HEK293 (cell line): ENCODE results near the gene RB1.

Experiments
- KLF16 ChIP-seq: fragments of 450-650 bp; formaldehyde crosslinking; IDR thresholded peaks from 2 replicates; pipeline ENCODE4 v1.5.1; 2017; ENCODE audit warnings: missing biosample characterization, missing genetic modification characterization
- ZNF449 ChIP-seq: fragments of 450-650 bp; formaldehyde crosslinking; IDR thresholded peaks from 2 replicates; pipeline ENCODE4 v1.5.1; 2017; ENCODE audit warnings: missing biosample characterization, mild to moderate bottlenecking, missing genetic modification characterization, moderate library complexity
- ZNF530 ChIP-seq: fragments of 450-650 bp; formaldehyde crosslinking; IDR thresholded peaks from 2 replicates; pipeline ENCODE4 v1.5.1; 2016; ENCODE audit warnings: low read depth, missing biosample characterization, missing genetic modification characterization
- ZNF580 ChIP-seq: fragments of 450-650 bp; formaldehyde crosslinking; IDR thresholded peaks from 2 replicates; pipeline ENCODE4 v1.5.1; 2016; ENCODE audit warnings: missing biosample characterization, missing genetic modification characterization
- ZNF777 ChIP-seq: fragments of 450-650 bp; formaldehyde crosslinking; IDR thresholded peaks from 2 replicates; pipeline ENCODE4 v1.5.1; 2017; ENCODE audit warnings: missing biosample characterization, missing genetic modification characterization, borderline replicate concordance
- ZSCAN16 ChIP-seq: fragments of 450-650 bp; formaldehyde crosslinking; IDR thresholded peaks from 2 replicates; pipeline ENCODE4 v1.5.1; 2016; ENCODE audit warnings: missing biosample characterization, missing genetic modification characterization
- TF ChIP-seq, protein P1 (sequence below): fragments of 450-650 bp; formaldehyde crosslinking; IDR thresholded peaks from 2 replicates; pipeline ENCODE4 v1.5.1; 2016; ENCODE audit warnings: missing biosample characterization, missing genetic modification characterization
- TF ChIP-seq, protein P2 (sequence below): fragments of 450-650 bp; formaldehyde crosslinking; IDR thresholded peaks from 2 replicates; pipeline ENCODE4 v1.5.1; 2017; ENCODE audit warnings: missing biosample characterization, missing genetic modification characterization
- TF ChIP-seq, protein P3 (sequence below): fragments of 450-650 bp; formaldehyde crosslinking; IDR thresholded peaks from 2 replicates; pipeline ENCODE4 v1.5.1; 2016; ENCODE audit warnings: missing biosample characterization, missing genetic modification characterization

DNA sequence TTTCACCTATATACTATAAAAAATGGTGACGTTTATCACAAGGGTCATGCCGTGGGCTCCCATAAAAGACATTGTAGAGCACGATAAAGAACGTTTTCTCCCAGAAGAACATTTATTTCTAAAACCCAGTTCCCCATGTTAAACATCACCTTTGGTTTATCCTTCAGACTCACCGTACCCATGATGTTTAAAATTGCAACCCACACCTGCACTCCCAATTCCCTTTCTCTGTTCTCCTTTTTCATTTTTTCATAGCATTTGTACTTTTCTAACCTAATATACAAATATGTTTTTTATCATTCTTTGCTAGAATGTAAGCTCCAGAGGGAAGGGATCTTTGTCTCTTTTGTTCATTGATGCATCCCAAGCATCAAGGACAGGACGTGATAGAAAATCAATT is 227.3 kb downstream of the RB1 start:
- no peak for TF ChIP-seq ZNF580 (tag by site-specific recombination)
- TF ChIP-seq, protein P1, sequence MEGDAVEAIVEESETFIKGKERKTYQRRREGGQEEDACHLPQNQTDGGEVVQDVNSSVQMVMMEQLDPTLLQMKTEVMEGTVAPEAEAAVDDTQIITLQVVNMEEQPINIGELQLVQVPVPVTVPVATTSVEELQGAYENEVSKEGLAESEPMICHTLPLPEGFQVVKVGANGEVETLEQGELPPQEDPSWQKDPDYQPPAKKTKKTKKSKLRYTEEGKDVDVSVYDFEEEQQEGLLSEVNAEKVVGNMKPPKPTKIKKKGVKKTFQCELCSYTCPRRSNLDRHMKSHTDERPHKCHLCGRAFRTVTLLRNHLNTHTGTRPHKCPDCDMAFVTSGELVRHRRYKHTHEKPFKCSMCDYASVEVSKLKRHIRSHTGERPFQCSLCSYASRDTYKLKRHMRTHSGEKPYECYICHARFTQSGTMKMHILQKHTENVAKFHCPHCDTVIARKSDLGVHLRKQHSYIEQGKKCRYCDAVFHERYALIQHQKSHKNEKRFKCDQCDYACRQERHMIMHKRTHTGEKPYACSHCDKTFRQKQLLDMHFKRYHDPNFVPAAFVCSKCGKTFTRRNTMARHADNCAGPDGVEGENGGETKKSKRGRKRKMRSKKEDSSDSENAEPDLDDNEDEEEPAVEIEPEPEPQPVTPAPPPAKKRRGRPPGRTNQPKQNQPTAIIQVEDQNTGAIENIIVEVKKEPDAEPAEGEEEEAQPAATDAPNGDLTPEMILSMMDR (tag by site-specific recombination) = no peak
- no peak for TF ChIP-seq ZNF530
- TF ChIP-seq, protein P2, sequence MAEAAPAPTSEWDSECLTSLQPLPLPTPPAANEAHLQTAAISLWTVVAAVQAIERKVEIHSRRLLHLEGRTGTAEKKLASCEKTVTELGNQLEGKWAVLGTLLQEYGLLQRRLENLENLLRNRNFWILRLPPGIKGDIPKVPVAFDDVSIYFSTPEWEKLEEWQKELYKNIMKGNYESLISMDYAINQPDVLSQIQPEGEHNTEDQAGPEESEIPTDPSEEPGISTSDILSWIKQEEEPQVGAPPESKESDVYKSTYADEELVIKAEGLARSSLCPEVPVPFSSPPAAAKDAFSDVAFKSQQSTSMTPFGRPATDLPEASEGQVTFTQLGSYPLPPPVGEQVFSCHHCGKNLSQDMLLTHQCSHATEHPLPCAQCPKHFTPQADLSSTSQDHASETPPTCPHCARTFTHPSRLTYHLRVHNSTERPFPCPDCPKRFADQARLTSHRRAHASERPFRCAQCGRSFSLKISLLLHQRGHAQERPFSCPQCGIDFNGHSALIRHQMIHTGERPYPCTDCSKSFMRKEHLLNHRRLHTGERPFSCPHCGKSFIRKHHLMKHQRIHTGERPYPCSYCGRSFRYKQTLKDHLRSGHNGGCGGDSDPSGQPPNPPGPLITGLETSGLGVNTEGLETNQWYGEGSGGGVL (tag by site-specific recombination) = no peak
- TF ChIP-seq, protein P3, sequence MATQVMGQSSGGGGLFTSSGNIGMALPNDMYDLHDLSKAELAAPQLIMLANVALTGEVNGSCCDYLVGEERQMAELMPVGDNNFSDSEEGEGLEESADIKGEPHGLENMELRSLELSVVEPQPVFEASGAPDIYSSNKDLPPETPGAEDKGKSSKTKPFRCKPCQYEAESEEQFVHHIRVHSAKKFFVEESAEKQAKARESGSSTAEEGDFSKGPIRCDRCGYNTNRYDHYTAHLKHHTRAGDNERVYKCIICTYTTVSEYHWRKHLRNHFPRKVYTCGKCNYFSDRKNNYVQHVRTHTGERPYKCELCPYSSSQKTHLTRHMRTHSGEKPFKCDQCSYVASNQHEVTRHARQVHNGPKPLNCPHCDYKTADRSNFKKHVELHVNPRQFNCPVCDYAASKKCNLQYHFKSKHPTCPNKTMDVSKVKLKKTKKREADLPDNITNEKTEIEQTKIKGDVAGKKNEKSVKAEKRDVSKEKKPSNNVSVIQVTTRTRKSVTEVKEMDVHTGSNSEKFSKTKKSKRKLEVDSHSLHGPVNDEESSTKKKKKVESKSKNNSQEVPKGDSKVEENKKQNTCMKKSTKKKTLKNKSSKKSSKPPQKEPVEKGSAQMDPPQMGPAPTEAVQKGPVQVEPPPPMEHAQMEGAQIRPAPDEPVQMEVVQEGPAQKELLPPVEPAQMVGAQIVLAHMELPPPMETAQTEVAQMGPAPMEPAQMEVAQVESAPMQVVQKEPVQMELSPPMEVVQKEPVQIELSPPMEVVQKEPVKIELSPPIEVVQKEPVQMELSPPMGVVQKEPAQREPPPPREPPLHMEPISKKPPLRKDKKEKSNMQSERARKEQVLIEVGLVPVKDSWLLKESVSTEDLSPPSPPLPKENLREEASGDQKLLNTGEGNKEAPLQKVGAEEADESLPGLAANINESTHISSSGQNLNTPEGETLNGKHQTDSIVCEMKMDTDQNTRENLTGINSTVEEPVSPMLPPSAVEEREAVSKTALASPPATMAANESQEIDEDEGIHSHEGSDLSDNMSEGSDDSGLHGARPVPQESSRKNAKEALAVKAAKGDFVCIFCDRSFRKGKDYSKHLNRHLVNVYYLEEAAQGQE (tag by site-specific recombination) = no peak
- no peak for TF ChIP-seq KLF16 (tag by site-specific recombination)
- no peak for TF ChIP-seq ZNF777 (tag by site-specific recombination)
- TF ChIP-seq ZSCAN16 (tag by site-specific recombination) = no peak
- no peak for TF ChIP-seq ZNF449 (tag by site-specific recombination)
